SK-N-MC (cell line): ENCODE results near the gene CHST5.

Experiments
- EZH2 ChIP-seq: fragments of 200-600 bp; sonication (generic); IDR thresholded peaks from one replicate; pipeline ENCODE4 v1.6.1; 2017; ENCODE audit warnings: antibody characterized with exemption
- FOXP2 ChIP-seq: optimal IDR thresholded peaks from 2 replicates; pipeline ENCODE3; 2011; ENCODE audit warnings: mild to moderate bottlenecking, moderate library complexity; ENCODE audit not compliant: insufficient read depth; ENCODE audit errors: extremely low read length, control extremely low read depth
- POLR2AphosphoS5 ChIP-seq: IDR thresholded peaks from 2 replicates; pipeline ENCODE4 v1.6.1; 2012; ENCODE audit warnings: mild to moderate bottlenecking, low read depth, low read length, borderline replicate concordance

GRCh38 chr16:75482434-75483205 lies 53.3 kb downstream of the CHST5 start:
- TF ChIP-seq POLR2AphosphoS5 (no peak), EZH2 (no peak), FOXP2 (no peak)
